ENCODE data around the gene L3MBTL1.
A peak's percentile ranks its signal among the peaks of the same experiment; 100 is the strongest.
"Not testable (repeated sequence)": the region's sequence is repeated elsewhere in the genome, so short reads cannot be mapped to it uniquely, and the experiment has no call there.

L3MBTL1 gene

GRCh38 chr20:43472671-43473380 is 34.7 kb upstream of the L3MBTL1 start:
- H3K9me3 Mint-ChIP-seq, result no peaks in the 10 kb centered on the region
- H3K4me1 Mint-ChIP-seq (ENCODE audit: low read depth), result peaks cover 1% of the 10 kb centered on the region
- no peak overlapping the region for H3K4me3 Mint-ChIP-seq
- H3K27me3 Mint-ChIP-seq (ENCODE audit: low read depth), result peaks cover 14% of the 10 kb centered on the region
- H3K27ac Mint-ChIP-seq, result no peak overlapping the region
- H3K36me3 Mint-ChIP-seq (ENCODE audit: low read depth), result peaks cover 8% of the 10 kb centered on the region
- DNase-seq (ENCODE audit: low spot score), result no peak

GRCh38 chr20:43473381-43473704 is 34.2 kb upstream of the L3MBTL1 start:
- H3K36me3 Mint-ChIP-seq (ENCODE audit: low read depth), result peaks cover 8% of the 10 kb centered on the region
- H3K27me3 Mint-ChIP-seq (ENCODE audit: low read depth), result peaks cover 18% of the 10 kb centered on the region
- peaks cover 1% of the 10 kb centered on the region for H3K4me1 Mint-ChIP-seq (ENCODE audit: low read depth)
- H3K4me3 Mint-ChIP-seq, result no peak overlapping the region
- H3K9me3 Mint-ChIP-seq, result no peaks in the 10 kb centered on the region
- no peak overlapping the region for H3K27ac Mint-ChIP-seq
- DNase-seq (ENCODE audit: low spot score), result no peak

- Mint-ChIP-seq H3K9me3 (no peaks in the 10 kb centered on the region), H3K27ac (no peak overlapping the region)
- DNase-seq (ENCODE audit: low spot score), result no peak
Observed at GRCh38 chr20:43477193-43477592, 30.3 kb upstream of the L3MBTL1 start.

GRCh38 chr20:43477619-43478018 is 29.9 kb upstream of the L3MBTL1 start:
- DNase-seq (ENCODE audit: low spot score), result no peak
- H3K36me3 Mint-ChIP-seq (ENCODE audit: low read depth), result peaks cover 1% of the 10 kb centered on the region
- H3K27ac Mint-ChIP-seq, result no peak overlapping the region
- no peak overlapping the region for H3K4me3 Mint-ChIP-seq
- H3K27me3 Mint-ChIP-seq (ENCODE audit: low read depth), result peaks cover 36% of the 10 kb centered on the region
- H3K4me1 Mint-ChIP-seq (ENCODE audit: low read depth), result peaks cover 1% of the 10 kb centered on the region
- H3K9me3 Mint-ChIP-seq, result no peaks in the 10 kb centered on the region

More at GRCh38 chr20:43477193-43477592, 30.3 kb upstream of the L3MBTL1 start:
- H3K4me3 Mint-ChIP-seq, result no peak overlapping the region
- peaks cover 1% of the 10 kb centered on the region for H3K4me1 Mint-ChIP-seq (ENCODE audit: low read depth)
- peaks cover 36% of the 10 kb centered on the region for H3K27me3 Mint-ChIP-seq (ENCODE audit: low read depth)
- peaks cover 1% of the 10 kb centered on the region for H3K36me3 Mint-ChIP-seq (ENCODE audit: low read depth)

GRCh38 chr20:43490038-43490437 is 17.5 kb upstream of the L3MBTL1 start:
- Mint-ChIP-seq H3K4me3 (no peak overlapping the region), H3K4me1 (ENCODE audit: low read depth) (peaks cover 6% of the 10 kb centered on the region), H3K27me3 (ENCODE audit: low read depth) (no peaks in the 10 kb centered on the region), H3K36me3 (ENCODE audit: low read depth) (no peaks in the 10 kb centered on the region), H3K9me3 (peaks cover 11% of the 10 kb centered on the region), H3K27ac (no peak overlapping the region)
- no peak for DNase-seq (ENCODE audit: low spot score)

- Mint-ChIP-seq H3K4me1 (ENCODE audit: low read depth) (peaks cover 6% of the 10 kb centered on the region), H3K4me3 (no peak overlapping the region), H3K9me3 (peaks cover 7% of the 10 kb centered on the region), H3K36me3 (ENCODE audit: low read depth) (no peaks in the 10 kb centered on the region), H3K27ac (no peak overlapping the region), H3K27me3 (ENCODE audit: low read depth) (peaks cover 2% of the 10 kb centered on the region)
- DNase-seq (ENCODE audit: low spot score), result no peak
Observed at GRCh38 chr20:43492101-43492500, 15.4 kb upstream of the L3MBTL1 start.

- Mint-ChIP-seq H3K4me1 (ENCODE audit: low read depth) (peaks cover 6% of the 10 kb centered on the region), H3K9me3 (no peaks in the 10 kb centered on the region), H3K36me3 (ENCODE audit: low read depth) (no peaks in the 10 kb centered on the region), H3K27ac (no peak overlapping the region), H3K4me3 (no peak overlapping the region), H3K27me3 (ENCODE audit: low read depth) (peaks cover 2% of the 10 kb centered on the region)
- no peak for DNase-seq (ENCODE audit: low spot score)
Observed at GRCh38 chr20:43495388-43495787, 12.1 kb upstream of the L3MBTL1 start.

GRCh38 chr20:43502021-43502420 is 5.5 kb upstream of the L3MBTL1 start:
- not testable (repeated sequence) for H3K4me1 Mint-ChIP-seq (ENCODE audit: low read depth); H3K27ac Mint-ChIP-seq; H3K36me3 Mint-ChIP-seq (ENCODE audit: low read depth); DNase-seq (ENCODE audit: low spot score); H3K9me3 Mint-ChIP-seq; H3K4me3 Mint-ChIP-seq
- peaks cover 37% of the 10 kb centered on the region for H3K27me3 Mint-ChIP-seq (ENCODE audit: low read depth)

- DNase-seq (ENCODE audit: low spot score), result no peak
- Mint-ChIP-seq H3K4me1 (ENCODE audit: low read depth) (no peaks in the 10 kb centered on the region), H3K27ac (no peak overlapping the region), H3K36me3 (ENCODE audit: low read depth) (no peaks in the 10 kb centered on the region), H3K27me3 (ENCODE audit: low read depth) (peaks cover 56% of the 10 kb centered on the region), H3K9me3 (no peaks in the 10 kb centered on the region), H3K4me3 (no peak overlapping the region)
Observed at GRCh38 chr20:43506238-43506637, 1.3 kb upstream of the L3MBTL1 start.

GRCh38 chr20:43508106-43508505 is 609 bp downstream of the L3MBTL1 start:
- Mint-ChIP-seq H3K9me3 (no peaks in the 10 kb centered on the region), H3K36me3 (ENCODE audit: low read depth) (no peaks in the 10 kb centered on the region), H3K27ac (no peak overlapping the region), H3K4me3 (peak overlapping the region; percentile 62), H3K4me1 (ENCODE audit: low read depth) (no peaks in the 10 kb centered on the region), H3K27me3 (ENCODE audit: low read depth) (peaks cover 50% of the 10 kb centered on the region)
- no peak for DNase-seq (ENCODE audit: low spot score)

GRCh38 chr20:43508604-43509040 is 1.1 kb downstream of the L3MBTL1 start:
- H3K36me3 Mint-ChIP-seq (ENCODE audit: low read depth), result no peaks in the 10 kb centered on the region
- DNase-seq (ENCODE audit: low spot score), result no peak
- no peaks in the 10 kb centered on the region for H3K4me1 Mint-ChIP-seq (ENCODE audit: low read depth)
- no peaks in the 10 kb centered on the region for H3K9me3 Mint-ChIP-seq
- H3K4me3 Mint-ChIP-seq, result peak overlapping the region; percentile 62
- no peak overlapping the region for H3K27ac Mint-ChIP-seq
- peaks cover 46% of the 10 kb centered on the region for H3K27me3 Mint-ChIP-seq (ENCODE audit: low read depth)

GRCh38 chr20:43511879-43512278 is 4.4 kb downstream of the L3MBTL1 start:
- Mint-ChIP-seq H3K27me3 (ENCODE audit: low read depth) (peaks cover 23% of the 10 kb centered on the region), H3K27ac (no peak overlapping the region), H3K4me3 (no peak overlapping the region), H3K9me3 (no peaks in the 10 kb centered on the region), H3K4me1 (ENCODE audit: low read depth) (peaks cover 10% of the 10 kb centered on the region), H3K36me3 (ENCODE audit: low read depth) (no peaks in the 10 kb centered on the region)
- no peak for DNase-seq (ENCODE audit: low spot score)

- Mint-ChIP-seq H3K9me3 (no peaks in the 10 kb centered on the region), H3K27ac (no peak overlapping the region)
- no peak for DNase-seq (ENCODE audit: low spot score)
Observed at GRCh38 chr20:43513372-43513930, 6.0 kb downstream of the L3MBTL1 start.

GRCh38 chr20:43513931-43514647 is 6.6 kb downstream of the L3MBTL1 start:
- H3K36me3 Mint-ChIP-seq (ENCODE audit: low read depth), result no peaks in the 10 kb centered on the region
- peaks cover 6% of the 10 kb centered on the region for H3K27me3 Mint-ChIP-seq (ENCODE audit: low read depth)
- no peaks in the 10 kb centered on the region for H3K9me3 Mint-ChIP-seq
- peak overlapping the region; percentile 96 for H3K4me3 Mint-ChIP-seq
- peaks cover 10% of the 10 kb centered on the region for H3K4me1 Mint-ChIP-seq (ENCODE audit: low read depth)
- peak; percentile 92 for DNase-seq (ENCODE audit: low spot score)
- peak overlapping the region; percentile 95 for H3K27ac Mint-ChIP-seq

More at GRCh38 chr20:43513372-43513930, 6.0 kb downstream of the L3MBTL1 start:
- peaks cover 10% of the 10 kb centered on the region for H3K4me1 Mint-ChIP-seq (ENCODE audit: low read depth)
- H3K4me3 Mint-ChIP-seq, result peak overlapping the region; percentile 96
- no peaks in the 10 kb centered on the region for H3K36me3 Mint-ChIP-seq (ENCODE audit: low read depth)
- H3K27me3 Mint-ChIP-seq (ENCODE audit: low read depth), result peaks cover 13% of the 10 kb centered on the region

Data from T-helper 2 cell treated with Interferon-gamma antibody and Interleukin-4, amounts not matched to agents 5 μg/mL and 100 μg/mL, for 36 hours (primary cell).